Limb (tissue), 2 donors: ENCODE data around the gene MYBPH.
A peak's percentile ranks its signal among the peaks of the same experiment; 100 is the strongest.

Experiments used
- DNase-seq, 2 donors: peaks; one replicate each; pipeline ENCODE4 v3.0.0-alpha.2; 2016; ENCODE audit errors: extremely low spot score in 2 of 2

The MYBPH gene

GRCh38 chr1:203201516-203202205 is 26.0 kb upstream of the MYBPH start:
- no peak for DNase-seq

- DNase-seq, result no peak
Measured at GRCh38 chr1:203200916-203201315, 25.3 kb upstream of the MYBPH start.

GRCh38 chr1:203199816-203200571 is 24.4 kb upstream of the MYBPH start:
- no peak for DNase-seq

- no peak for DNase-seq
Measured at GRCh38 chr1:203199481-203199815, 23.8 kb upstream of the MYBPH start.

- DNase-seq, result no peak
Measured at GRCh38 chr1:203199002-203199401, 23.4 kb upstream of the MYBPH start.

GRCh38 chr1:203197625-203198024 is 22.0 kb upstream of the MYBPH start:
- DNase-seq, result peak in 1 of 2 donors; percentile 14

GRCh38 chr1:203196371-203196770 is 20.7 kb upstream of the MYBPH start:
- no peak for DNase-seq

GRCh38 chr1:203190949-203191348 is 15.3 kb upstream of the MYBPH start:
- DNase-seq, result no peak

GRCh38 chr1:203189951-203190352 is 14.3 kb upstream of the MYBPH start:
- peak in 1 of 2 donors; percentile 9 for DNase-seq

GRCh38 chr1:203188686-203189232 is 13.1 kb upstream of the MYBPH start:
- DNase-seq, result no peak

GRCh38 chr1:203187689-203188264 is 12.2 kb upstream of the MYBPH start:
- DNase-seq, result no peak

GRCh38 chr1:203187304-203187685 is 11.7 kb upstream of the MYBPH start:
- no peak for DNase-seq

GRCh38 chr1:203186446-203187303 is 11.0 kb upstream of the MYBPH start, which contains the start of gene CHI3L1:
CHI3L1 (minus strand) TSS chr1:203186704; CDS start chr1:203186623, 81 bp downstream.
- no peak for DNase-seq

- DNase-seq, result no peak
Measured at GRCh38 chr1:203186091-203186445, 10.4 kb upstream of the MYBPH start.

- DNase-seq, result no peak
Measured at GRCh38 chr1:203185585-203185984, 10.0 kb upstream of the MYBPH start.

GRCh38 chr1:203185061-203185461 is 9.4 kb upstream of the MYBPH start:
- DNase-seq, result no peak

- DNase-seq, result no peak
Measured at GRCh38 chr1:203184467-203184866, 8.8 kb upstream of the MYBPH start.

- no peak for DNase-seq
Measured at GRCh38 chr1:203183828-203184227, 8.2 kb upstream of the MYBPH start.

GRCh38 chr1:203182387-203182953 is 6.8 kb upstream of the MYBPH start:
- DNase-seq, result no peak

GRCh38 chr1:203181586-203182386 is 6.2 kb upstream of the MYBPH start:
- DNase-seq, result no peak
